PC-9 (cell line): ENCODE data around the gene TATDN3. TPM values are rescaled to one million over a fixed set of nuclear protein-coding genes. Genes with fewer than 3 reads are reported as not detected.

Source experiments
- BruUV-seq: library from RNA; stranded (reverse); fragments of 400-500 nt; replicated peaks from 2 replicates; lab custom pipeline; 2021; lab: Mats Ljungman, UMichigan
- CTCF ChIA-PET: fragments of 300-600 bp; sonication (Branson Sonifier 250); formaldehyde crosslinking; loops from one replicate; lab custom pipeline; 2022; ENCODE audit warnings: antibody characterized with exemption; lab: Charles Lee
- POLR2A ChIA-PET: fragments of 300-600 bp; sonication (Branson Sonifier 250); formaldehyde crosslinking; loops from one replicate; lab custom pipeline; 2022; ENCODE audit warnings: antibody characterized with exemption; ENCODE audit not compliant: unreplicated experiment; lab: Charles Lee
- DNase-seq, 2 experiments: peaks; one replicate each; pipeline versions ENCODE4 v3.0.0 to v3.0.0-alpha.2; 2015 to 2022; ENCODE audit warnings: mixed read lengths in 1 of 2
- H2AFZ ChIP-seq: fragments of 200-600 bp; sonication (generic); 2 replicates; pipeline ENCODE4 v1.8.1; 2017; ENCODE audit warnings: antibody characterized with exemption
- H3F3A ChIP-seq: fragments of 200-600 bp; sonication (generic); 2 replicates; pipeline ENCODE4 v1.8.1; 2017; ENCODE audit warnings: antibody characterized with exemption, mild to moderate bottlenecking, low read depth; ENCODE audit not compliant: insufficient read depth
- H3K27ac ChIP-seq: fragments of 200-600 bp; sonication (generic); 2 replicates; pipeline ENCODE4 v1.6.1; 2016; ENCODE audit warnings: mixed run types
- H3K27me3 ChIP-seq: fragments of 200-600 bp; sonication (generic); 2 replicates; pipeline ENCODE4 v1.6.1; 2016; ENCODE audit warnings: low read depth, mixed run types; ENCODE audit not compliant: insufficient read depth
- H3K36me3 ChIP-seq: fragments of 200-600 bp; sonication (generic); 2 replicates; pipeline ENCODE4 v1.6.1; 2016; ENCODE audit warnings: low read depth, mixed run types
- H3K4me1 ChIP-seq: fragments of 200-600 bp; sonication (generic); replicated peaks from 2 replicates; pipeline ENCODE4 v1.6.1; 2016; ENCODE audit warnings: mixed run types; ENCODE audit not compliant: insufficient read depth
- H3K4me2 ChIP-seq: fragments of 200-600 bp; sonication (generic); 2 replicates; pipeline ENCODE4 v1.6.1; 2017; ENCODE audit warnings: mixed run types
- H3K4me3 ChIP-seq: fragments of 200-600 bp; sonication (generic); 2 replicates; pipeline ENCODE4 v1.6.1; 2016; ENCODE audit warnings: mixed run types
- H3K79me2 ChIP-seq: fragments of 200-600 bp; sonication (generic); 2 replicates; pipeline ENCODE4 v1.6.1; 2017; ENCODE audit warnings: low read depth, mixed run types
- H3K9me2 ChIP-seq: fragments of 200-600 bp; sonication (generic); 2 replicates; pipeline ENCODE4 v1.8.1; 2017; ENCODE audit warnings: mild to moderate bottlenecking; ENCODE audit not compliant: insufficient read depth
- H3K9me3 ChIP-seq: fragments of 200-600 bp; sonication (generic); 2 replicates; pipeline ENCODE4 v1.8.1; 2016; ENCODE audit warnings: low read depth; ENCODE audit not compliant: insufficient read depth
- H4K20me1 ChIP-seq: fragments of 200-600 bp; sonication (generic); 2 replicates; pipeline ENCODE4 v1.8.1; 2017; ENCODE audit not compliant: insufficient read depth
- CTCF ChIP-seq: fragments of 200-600 bp; sonication (generic); conservative IDR thresholded peaks from 2 replicates; pipeline ENCODE4 v1.6.1; 2017; ENCODE audit warnings: mixed run types, antibody characterized with exemption, mild to moderate bottlenecking, moderate library complexity
- EZH2 ChIP-seq: fragments of 200-600 bp; sonication (generic); IDR thresholded peaks from 2 replicates; pipeline ENCODE4 v1.8.0; 2017; ENCODE audit warnings: antibody characterized with exemption, low read depth
- intact Hi-C: fragments of 100-400 bp; cut with micrococcal nuclease; formaldehyde crosslinking; loops from one replicate; pipeline ENCODE4 v1.10.0; 2022; ENCODE audit not compliant: unreplicated experiment
- total RNA-seq: library from RNA; stranded (reverse); gene quantifications from 2 replicates; pipeline ENCODE4 v1.2.3, GENCODE V29; 2021

TATDN3 gene
- total RNA-seq, 1 experiment from 2014 or later = 10.2 TPM

- Histone ChIP-seq H3K9me2 (no peaks in the 10 kb centered on the region), H4K20me1 (0 out of 2 replicates have a peak, but pooled peaks cover 3% of the 10 kb centered on the region), H3K4me1 (peaks cover 15% of the 10 kb centered on the region), H3K27me3 (no peaks in the 10 kb centered on the region), H3K36me3 (no peaks in the 10 kb centered on the region), H3K4me3 (peak overlapping the region; percentile 93), H3F3A (peaks cover 13% of the 10 kb centered on the region; the same call in 1 of the 2 replicates), H3K4me2 (peak overlapping the region; percentile 99), H2AFZ (peak overlapping the region; percentile 97), H3K9me3 (no peaks in the 10 kb centered on the region), H3K27ac (peak overlapping the region; percentile 63), H3K79me2 (peaks cover 19% of the 10 kb centered on the region)
- TF ChIP-seq EZH2 (no peak), CTCF (no peak)
- CTCF ChIA-PET = no interaction called here
- DNase-seq = no peak
- POLR2A ChIA-PET = interaction anchor here (0.6 to 0.7 kb wide), 3 partner anchors 69 to 377 kb away, joined by 3 to 13 read pairs (median 4); no protein-coding TSS in a partner anchor
- intact Hi-C loops = loop anchor here (5.0 kb wide), 2 partner anchors 65 to 205 kb away; partner anchors contain the start of gene FLVCR1
- BruUV-seq = no TSS peak
Measured at GRCh38 chr1:212792396-212792908, 758 bp downstream of the TATDN3 start.

- ChIA-PET POLR2A (interaction anchor here (0.6 to 0.7 kb wide), 2 partner anchors 24 to 508 kb away, joined by 5 to 6 read pairs; no protein-coding TSS in a partner anchor), CTCF (interaction anchor here (0.7 kb wide), 1 partner anchor 67 kb away, joined by 6 read pairs; no protein-coding TSS in a partner anchor)
- H4K20me1 ChIP-seq = no peaks in the 10 kb centered on the region
- peaks cover 15% of the 10 kb centered on the region for H3K4me1 ChIP-seq
- no peak for DNase-seq
- no peaks in the 10 kb centered on the region for H3K9me3 ChIP-seq
- H3K27me3 ChIP-seq = no peaks in the 10 kb centered on the region
- no TSS peak for BruUV-seq
- no peak overlapping the region for H2AFZ ChIP-seq
- H3K4me2 ChIP-seq = no peak overlapping the region
- TF ChIP-seq CTCF (no peak), EZH2 (no peak)
- no peaks in the 10 kb centered on the region for H3K36me3 ChIP-seq
- no peak overlapping the region for H3K4me3 ChIP-seq
- H3K9me2 ChIP-seq = no peaks in the 10 kb centered on the region
- no peak overlapping the region for H3K27ac ChIP-seq
- peaks cover 16% of the 10 kb centered on the region; the same call in 1 of the 2 replicates for H3F3A ChIP-seq
- intact Hi-C loops = loop anchor here (5.0 kb wide), 2 partner anchors 63 to 203 kb away; partner anchors contain the start of gene FLVCR1
- peaks cover 18% of the 10 kb centered on the region for H3K79me2 ChIP-seq
Measured at GRCh38 chr1:212794561-212795014, 2.9 kb downstream of the TATDN3 start.

GRCh38 chr1:212797681-212798080 is 6.0 kb downstream of the TATDN3 start:
- H3K4me1 ChIP-seq = peaks cover 4% of the 10 kb centered on the region
- intact Hi-C loops = no loop called here
- H3K4me2 ChIP-seq = no peak overlapping the region
- no peak overlapping the region for H2AFZ ChIP-seq
- no peak for TF ChIP-seq EZH2
- no peak for TF ChIP-seq CTCF
- no peak overlapping the region for H3K27ac ChIP-seq
- BruUV-seq = no TSS peak
- no peaks in the 10 kb centered on the region for H4K20me1 ChIP-seq
- H3K9me3 ChIP-seq = no peaks in the 10 kb centered on the region
- ChIA-PET POLR2A (no interaction called here), CTCF (interaction anchor here (0.6 kb wide), 1 partner anchor 46 kb away, joined by 3 read pairs; no protein-coding TSS in a partner anchor)
- DNase-seq = no peak
- H3K9me2 ChIP-seq = no peaks in the 10 kb centered on the region
- no peaks in the 10 kb centered on the region for H3K36me3 ChIP-seq
- H3F3A ChIP-seq = peaks cover 8% of the 10 kb centered on the region; the same call in 1 of the 2 replicates
- H3K27me3 ChIP-seq = no peaks in the 10 kb centered on the region
- H3K79me2 ChIP-seq = no peaks in the 10 kb centered on the region
- H3K4me3 ChIP-seq = no peak overlapping the region
